Mammary epithelial cell (primary cell): Measurements from ENCODE around the gene KDM4F.

Experiments used
- CTCF ChIP-seq, 2 donors: IDR thresholded peaks in 1 of 2; conservative IDR thresholded peaks in 1 of 2; 2 replicates each; pipeline ENCODE4 v1.5.1; 2011 to 2012; ENCODE audit warnings: inconsistent platforms in 2 of 2, low read length in 2 of 2, mild to moderate bottlenecking in 2 of 2, control low read depth in 1 of 2, low read depth in 1 of 2; ENCODE audit not compliant: insufficient read depth in 1 of 2; ENCODE audit errors: extremely low read depth in 1 of 2
- EZH2 ChIP-seq: IDR thresholded peaks from 2 replicates; pipeline ENCODE4 v1.6.1; 2012; ENCODE audit warnings: low read length, inconsistent platforms, borderline replicate concordance

GRCh38 chr11:95076416-95076815 lies 27.2 kb downstream of the KDM4F start:
- TF ChIP-seq CTCF (conservative IDR thresholded peaks at IDR 0.05 in 1 of 2, IDR thresholded peaks at IDR 0.05 in 1 of 2; ENCODE audit: extremely low read depth in 1 of 2, insufficient read depth in 1 of 2, low read depth in 1 of 2, low read length in 2 of 2) = no peak
- no peak for TF ChIP-seq EZH2
